NCI-H345 (cell line): ENCODE data around the gene C10orf90.

ENCODE experiments used
- DNase-seq: peaks from one replicate; lab custom pipeline; 2025; lab: John Stamatoyannopoulos, UW

The C10orf90 gene

GRCh38 chr10:126538439-126539135, 131.9 kb downstream of the C10orf90 start:
- DNase-seq: no peak

DNA sequence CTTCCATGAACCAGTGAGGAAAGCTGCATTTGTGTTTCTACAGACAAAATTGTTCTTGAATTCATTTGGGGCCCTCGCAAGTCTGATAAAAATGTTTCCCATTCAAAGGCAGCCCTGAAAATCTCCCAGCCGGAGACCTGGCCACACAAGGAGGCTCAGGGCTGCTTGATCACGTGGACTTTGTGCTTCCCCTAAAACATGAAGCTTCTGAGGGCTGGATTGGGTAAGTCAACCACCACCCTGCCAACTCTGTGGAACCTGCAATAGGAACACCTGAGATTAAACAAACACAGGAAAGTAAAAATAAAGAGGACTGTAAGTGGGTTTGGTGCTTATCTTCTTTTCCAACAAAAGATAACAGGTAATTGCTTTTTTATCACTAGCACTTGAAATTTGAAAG, 133.8 kb downstream of the C10orf90 start:
- DNase-seq: no peak

DNA sequence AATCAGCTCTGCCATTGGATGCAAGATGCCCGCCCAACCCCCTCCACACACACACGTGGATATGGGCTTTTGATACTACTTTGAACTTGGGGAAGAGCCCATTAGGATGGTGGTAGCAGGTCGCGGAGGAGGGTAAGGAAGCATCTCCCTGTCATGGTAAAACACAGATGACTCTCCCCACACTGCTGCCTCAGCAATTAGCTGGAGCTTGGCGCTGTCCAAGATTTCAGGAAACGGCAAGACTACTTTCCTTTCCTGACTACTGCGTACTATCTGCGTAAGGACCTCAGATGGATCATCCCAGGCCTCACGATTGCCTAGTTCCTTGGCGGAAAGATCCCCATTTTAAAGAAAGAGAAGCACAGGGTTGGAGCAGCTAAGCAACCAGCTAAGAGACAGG, 134.3 kb downstream of the C10orf90 start:
- no peak for DNase-seq

DNA sequence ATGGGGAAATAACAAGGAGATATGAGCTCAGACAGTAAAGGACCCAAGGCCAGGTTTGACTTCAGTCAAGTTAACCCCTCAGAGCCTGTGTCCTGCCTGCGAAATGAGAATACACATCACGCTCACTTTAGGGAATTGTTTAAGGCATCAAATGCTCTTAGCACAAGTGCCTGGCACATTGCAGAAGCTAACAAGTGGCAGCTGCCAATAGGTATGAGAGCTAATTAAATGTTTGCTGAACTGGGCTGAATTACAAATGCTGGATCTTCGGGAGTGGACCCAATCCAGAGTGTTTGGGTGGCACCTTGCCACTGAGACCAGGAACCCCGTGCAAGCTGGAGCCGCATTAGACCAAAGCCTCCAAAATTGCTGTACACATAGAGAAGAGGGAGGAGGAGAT, 136.8 kb downstream of the C10orf90 start:
- DNase-seq: no peak

DNA sequence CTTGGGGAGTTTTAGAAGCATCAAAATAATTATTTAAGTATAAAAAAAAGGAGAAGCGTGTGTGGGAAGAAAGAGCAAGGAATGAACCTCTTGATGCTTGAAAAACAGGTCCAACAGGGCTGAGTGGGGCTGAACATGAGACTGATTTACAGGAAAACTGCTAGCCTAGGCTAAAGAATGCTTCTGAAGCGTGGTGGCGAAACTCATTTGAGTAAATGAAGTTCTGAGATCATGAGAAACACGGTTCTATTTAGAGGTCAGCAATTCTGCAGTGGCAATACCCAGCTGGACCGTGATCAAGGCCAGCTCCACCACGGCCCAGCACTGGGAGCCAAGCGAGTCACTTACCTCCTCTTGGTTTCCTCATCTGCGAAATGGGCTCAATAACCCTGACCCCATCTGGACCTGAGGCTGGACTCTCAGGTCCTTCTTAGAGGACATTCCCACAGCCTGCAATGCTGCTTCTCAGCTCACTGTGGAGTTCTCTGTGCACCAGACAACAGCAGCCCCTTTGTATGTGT, 142.1 kb downstream of the C10orf90 start:
- DNase-seq: no peak

GRCh38 chr10:126527645-126528314, 142.7 kb downstream of the C10orf90 start:
- no peak for DNase-seq

GRCh38 chr10:126525326-126525725, 145.2 kb downstream of the C10orf90 start:
- DNase-seq: no peak

- DNase-seq: no peak
These were observed 146.0 kb downstream of the C10orf90 start for GRCh38 chr10:126524526-126524925.

GRCh38 chr10:126523071-126523470, 147.4 kb downstream of the C10orf90 start:
- DNase-seq: no peak

GRCh38 chr10:126521399-126521798, 149.1 kb downstream of the C10orf90 start:
- DNase-seq: no peak

DNA sequence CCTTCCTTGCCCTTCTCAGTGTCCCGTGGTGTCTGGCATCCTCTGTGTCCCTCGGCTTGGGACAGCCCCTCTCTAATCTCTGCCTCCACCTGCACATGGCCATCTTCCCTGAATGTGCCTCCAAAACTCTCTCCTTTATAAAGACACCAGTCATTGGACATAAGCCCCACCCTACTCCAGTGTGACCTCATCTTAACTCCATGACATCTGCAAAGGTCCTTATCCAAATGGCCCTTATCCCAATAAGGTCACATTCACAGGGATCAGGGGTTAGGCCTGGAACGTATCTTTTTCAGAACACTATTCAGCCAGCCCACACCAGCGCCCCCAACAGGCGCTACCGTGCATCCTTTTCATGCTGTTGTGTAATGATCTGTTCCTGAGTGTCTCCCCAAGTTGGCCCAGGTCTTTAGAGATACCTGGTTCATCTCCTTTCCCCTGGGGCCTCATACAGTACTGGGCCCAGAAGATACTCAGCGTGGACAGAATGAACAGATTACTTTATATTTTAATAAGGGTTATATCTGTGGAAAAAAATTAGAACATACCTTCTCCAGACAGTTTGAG, 149.7 kb downstream of the C10orf90 start:
- no peak for DNase-seq

DNA sequence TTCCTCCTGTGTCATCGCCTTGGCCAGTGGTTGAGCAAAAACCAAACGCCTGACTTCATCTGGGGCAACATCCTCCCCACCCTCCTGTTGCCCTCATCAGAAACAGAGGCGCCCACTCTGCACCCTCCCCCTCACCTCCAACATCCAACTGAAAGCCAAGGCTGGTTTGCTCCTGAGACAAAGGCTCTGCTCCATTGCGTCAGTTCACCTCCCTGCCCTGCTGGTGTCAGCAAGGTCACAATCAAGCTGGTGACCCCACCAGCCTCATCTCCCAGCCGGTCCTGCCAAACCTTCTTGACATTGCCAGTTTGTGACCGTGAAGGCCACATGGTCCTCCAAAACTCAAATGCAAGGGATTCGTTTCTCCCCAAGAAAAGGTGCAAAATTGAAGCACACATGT, 150.5 kb downstream of the C10orf90 start:
- no peak for DNase-seq

DNA sequence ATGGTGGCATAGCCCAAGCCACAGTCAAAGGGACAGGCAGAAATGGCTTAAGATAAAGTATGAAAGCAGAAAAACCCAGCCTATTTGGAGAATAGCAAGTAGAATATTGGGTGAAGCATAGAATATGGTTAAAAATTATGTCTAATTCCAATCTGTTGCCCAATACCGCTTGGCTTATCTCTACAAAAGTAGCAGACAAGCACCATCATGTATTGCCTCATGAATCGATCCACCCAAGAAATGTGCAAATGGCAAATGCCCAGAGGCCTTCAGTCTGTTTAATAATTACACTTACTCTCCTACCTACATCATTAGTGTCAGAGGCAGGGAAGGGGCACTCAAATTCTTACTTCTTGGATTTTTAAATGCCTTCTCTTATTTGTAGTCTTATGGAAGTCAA, 151.3 kb downstream of the C10orf90 start:
- DNase-seq: no peak

DNA sequence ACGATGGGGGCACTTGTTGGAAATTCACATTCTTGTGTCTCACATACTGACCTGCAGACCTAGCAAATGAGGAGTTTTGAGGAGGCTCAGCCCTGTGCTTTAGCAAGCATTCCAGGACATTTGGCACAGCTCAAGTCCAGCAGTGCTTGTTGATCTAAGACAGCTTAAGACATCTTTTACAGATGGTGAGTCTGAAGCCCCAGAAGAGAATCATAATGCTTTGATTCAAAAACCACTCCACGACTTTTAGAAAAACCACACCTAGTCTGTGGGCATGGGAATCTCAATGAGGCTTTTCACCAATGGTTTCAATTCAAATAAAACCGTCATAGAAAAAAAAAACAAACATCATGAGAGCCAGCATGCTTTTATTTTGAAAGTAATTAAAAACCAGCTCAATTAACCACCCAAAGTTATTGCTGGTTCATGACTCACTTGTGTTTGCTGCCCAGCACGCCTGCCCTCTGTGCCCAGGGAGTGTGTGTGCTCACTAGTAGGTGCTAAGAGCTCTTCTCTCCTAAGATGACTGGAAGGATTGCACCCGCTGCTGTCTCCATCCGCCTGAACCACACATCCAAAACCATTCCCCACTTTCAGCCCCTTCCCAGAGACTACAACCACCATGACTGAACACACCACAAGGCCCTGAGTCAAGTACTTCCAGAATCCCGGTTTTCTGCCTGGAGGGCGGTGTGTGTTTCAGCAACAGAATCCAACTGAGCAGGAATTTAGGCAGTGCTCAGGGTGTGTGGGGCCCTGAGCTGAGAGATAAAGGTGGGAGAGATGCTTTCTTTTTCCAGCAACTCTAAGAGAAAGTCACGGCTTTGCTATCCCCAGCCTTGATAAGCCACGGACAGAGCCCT, 152.0 kb downstream of the C10orf90 start:
- no peak for DNase-seq

- no peak for DNase-seq
These were observed 154.0 kb downstream of the C10orf90 start for GRCh38 chr10:126516515-126516914.

DNA sequence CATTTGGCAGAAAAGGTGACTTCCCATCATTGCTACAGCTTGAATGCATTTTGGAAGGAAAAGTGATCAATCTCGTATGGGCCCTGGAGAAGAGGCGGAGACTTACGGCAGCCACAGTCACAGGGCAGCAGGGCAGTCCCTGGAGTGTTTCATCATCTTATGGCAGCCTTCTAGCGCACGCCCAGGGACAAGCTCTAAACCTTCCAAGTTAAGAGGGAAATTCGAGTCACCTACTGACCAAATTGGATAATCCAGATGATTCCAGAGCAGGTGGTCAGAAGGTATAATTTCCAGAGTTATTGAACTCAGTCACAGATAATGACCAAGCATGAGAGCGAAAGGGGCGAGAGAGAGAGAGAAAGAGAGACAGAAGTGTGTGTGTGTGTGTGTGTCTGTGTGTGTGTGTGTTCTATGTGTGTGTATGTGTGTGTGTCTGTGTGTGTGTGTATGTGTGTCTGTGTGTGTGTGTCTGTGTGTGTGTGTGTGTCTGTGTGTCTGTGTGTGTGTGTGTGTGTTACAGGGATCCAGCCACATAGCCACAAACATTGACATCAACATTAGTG, 158.5 kb downstream of the C10orf90 start:
- DNase-seq: no peak

- no peak for DNase-seq
These were observed 161.3 kb downstream of the C10orf90 start for GRCh38 chr10:126509182-126509581.

- DNase-seq: no peak
These were observed 161.9 kb downstream of the C10orf90 start for GRCh38 chr10:126508535-126509040.

DNA sequence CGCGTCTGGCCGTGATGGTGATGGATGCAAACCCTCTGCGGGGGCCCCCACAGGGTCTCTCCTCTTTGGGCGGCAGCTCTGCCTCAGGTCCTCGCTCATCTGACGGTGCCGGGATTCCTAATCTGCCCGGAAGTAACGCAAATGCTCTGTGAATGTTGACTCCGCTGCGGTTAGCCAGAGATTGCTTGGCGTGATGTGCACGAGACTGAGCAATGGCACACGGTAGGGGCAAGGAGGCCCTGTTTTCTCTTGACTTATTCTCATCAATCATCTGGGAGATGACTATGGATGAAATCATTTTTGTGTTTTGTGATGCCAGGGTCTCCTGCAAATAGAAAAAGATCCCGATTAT, 165.8 kb downstream of the C10orf90 start:
- DNase-seq: no peak

DNA sequence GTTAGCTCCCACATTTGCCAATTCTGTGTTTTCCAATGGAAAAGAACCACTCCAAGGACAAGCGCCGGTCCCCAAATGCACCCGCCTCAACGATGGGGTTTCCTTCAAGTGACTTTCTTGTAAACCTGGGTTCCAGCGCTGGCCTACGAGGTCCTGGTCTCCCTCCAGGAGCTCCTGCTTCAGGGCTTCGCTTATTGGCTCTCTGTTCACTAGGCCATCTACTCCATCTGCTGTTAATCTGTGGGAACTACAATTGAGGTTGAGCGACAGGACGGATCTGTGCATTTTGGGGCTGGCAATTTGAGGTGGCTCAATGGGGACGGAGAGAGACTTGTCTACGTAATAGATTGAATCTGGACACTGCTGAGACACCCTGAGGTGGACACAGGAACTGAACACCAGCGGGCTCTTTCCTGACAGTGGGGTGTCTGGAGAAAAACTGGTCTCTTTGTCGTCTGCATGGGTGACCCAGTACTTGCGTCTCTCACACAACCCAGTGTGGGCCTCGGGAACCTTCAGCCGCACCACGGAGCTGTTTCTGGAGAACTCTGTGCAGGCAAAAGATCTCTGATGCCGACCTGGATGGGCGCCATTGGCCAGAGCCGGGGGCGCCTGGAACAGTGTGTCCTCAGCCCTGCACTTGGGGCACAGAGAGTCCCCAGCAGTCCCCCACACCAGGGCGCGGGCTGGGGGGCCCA, 166.3 kb downstream of the C10orf90 start:
- DNase-seq: peak; percentile 57

GRCh38 chr10:126503392-126504062, 167.0 kb downstream of the C10orf90 start:
- DNase-seq: no peak
